ENCODE results near the gene PAN3. TPM values are rescaled to one million over a fixed set of nuclear protein-coding genes. Genes with fewer than 3 reads are reported as not detected.

PAN3 gene
- total and polyA plus RNA-seq, 4 donors, result 10.3 to 65.4 (median 23.5) TPM

DNA sequence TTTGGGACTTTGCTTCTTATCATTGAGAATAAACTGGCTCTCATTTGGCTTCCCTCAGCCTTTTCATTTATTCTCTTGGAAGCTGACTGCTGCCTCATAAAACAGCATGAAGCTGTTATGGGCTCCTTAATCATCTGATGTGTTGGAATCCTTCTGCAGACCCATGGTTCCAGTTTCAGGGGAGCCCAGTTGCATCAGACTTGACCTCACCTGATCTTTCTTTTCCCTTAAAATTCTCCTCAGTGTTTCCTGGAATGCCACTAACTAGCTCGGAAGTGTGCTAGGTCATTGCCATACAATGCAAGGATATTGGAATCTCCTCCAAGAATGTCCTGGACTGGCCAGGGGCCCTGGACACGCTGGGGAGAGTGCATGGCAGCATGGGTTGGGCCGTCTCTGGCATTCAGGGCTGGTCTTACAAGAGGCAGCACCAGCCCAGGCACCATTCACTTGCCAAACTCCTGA is 197.9 kb downstream of the PAN3 start:
- Histone ChIP-seq H3K4me3 (no peak overlapping the region), H3K36me3 (ENCODE audit: control insufficient read depth in 4 of 4, insufficient read depth in 4 of 4, low read length in 4 of 4) (no peaks in the 10 kb centered on the region), H3K27me3 (ENCODE audit: control insufficient read depth in 3 of 3, insufficient read depth in 3 of 3, low read length in 2 of 3) (peaks cover 0 to 4% (median 0%) of the 10 kb centered on the region in 3 donors), H3K4me1 (ENCODE audit: control insufficient read depth in 5 of 5, insufficient read depth in 5 of 5, low read length in 5 of 5) (peaks cover 5 to 23% (median 7%) of the 10 kb centered on the region in 5 donors), H3K9ac (ENCODE audit: insufficient read depth in 1 of 2, low read length in 2 of 2) (no peak overlapping the region), H3K27ac (ENCODE audit: low read depth in 1 of 2, low read length in 1 of 2) (no peak overlapping the region), H3K9me3 (ENCODE audit: control insufficient read depth in 4 of 4, insufficient read depth in 3 of 4, low read length in 3 of 4) (no peaks in the 10 kb centered on the region)
- DNase-seq (no peak), ATAC-seq (ENCODE audit: insufficient read depth, low FRiP score) (no peak)
- TF ChIP-seq, protein P1, sequence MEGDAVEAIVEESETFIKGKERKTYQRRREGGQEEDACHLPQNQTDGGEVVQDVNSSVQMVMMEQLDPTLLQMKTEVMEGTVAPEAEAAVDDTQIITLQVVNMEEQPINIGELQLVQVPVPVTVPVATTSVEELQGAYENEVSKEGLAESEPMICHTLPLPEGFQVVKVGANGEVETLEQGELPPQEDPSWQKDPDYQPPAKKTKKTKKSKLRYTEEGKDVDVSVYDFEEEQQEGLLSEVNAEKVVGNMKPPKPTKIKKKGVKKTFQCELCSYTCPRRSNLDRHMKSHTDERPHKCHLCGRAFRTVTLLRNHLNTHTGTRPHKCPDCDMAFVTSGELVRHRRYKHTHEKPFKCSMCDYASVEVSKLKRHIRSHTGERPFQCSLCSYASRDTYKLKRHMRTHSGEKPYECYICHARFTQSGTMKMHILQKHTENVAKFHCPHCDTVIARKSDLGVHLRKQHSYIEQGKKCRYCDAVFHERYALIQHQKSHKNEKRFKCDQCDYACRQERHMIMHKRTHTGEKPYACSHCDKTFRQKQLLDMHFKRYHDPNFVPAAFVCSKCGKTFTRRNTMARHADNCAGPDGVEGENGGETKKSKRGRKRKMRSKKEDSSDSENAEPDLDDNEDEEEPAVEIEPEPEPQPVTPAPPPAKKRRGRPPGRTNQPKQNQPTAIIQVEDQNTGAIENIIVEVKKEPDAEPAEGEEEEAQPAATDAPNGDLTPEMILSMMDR (IDR thresholded peaks at IDR 0.05; ENCODE audit: control extremely low read depth, extremely low read depth), result no peak
- WGBS, 2 donors, result 58 to 69% methylated on average over 3 of the region's 3 CpGs

DNA sequence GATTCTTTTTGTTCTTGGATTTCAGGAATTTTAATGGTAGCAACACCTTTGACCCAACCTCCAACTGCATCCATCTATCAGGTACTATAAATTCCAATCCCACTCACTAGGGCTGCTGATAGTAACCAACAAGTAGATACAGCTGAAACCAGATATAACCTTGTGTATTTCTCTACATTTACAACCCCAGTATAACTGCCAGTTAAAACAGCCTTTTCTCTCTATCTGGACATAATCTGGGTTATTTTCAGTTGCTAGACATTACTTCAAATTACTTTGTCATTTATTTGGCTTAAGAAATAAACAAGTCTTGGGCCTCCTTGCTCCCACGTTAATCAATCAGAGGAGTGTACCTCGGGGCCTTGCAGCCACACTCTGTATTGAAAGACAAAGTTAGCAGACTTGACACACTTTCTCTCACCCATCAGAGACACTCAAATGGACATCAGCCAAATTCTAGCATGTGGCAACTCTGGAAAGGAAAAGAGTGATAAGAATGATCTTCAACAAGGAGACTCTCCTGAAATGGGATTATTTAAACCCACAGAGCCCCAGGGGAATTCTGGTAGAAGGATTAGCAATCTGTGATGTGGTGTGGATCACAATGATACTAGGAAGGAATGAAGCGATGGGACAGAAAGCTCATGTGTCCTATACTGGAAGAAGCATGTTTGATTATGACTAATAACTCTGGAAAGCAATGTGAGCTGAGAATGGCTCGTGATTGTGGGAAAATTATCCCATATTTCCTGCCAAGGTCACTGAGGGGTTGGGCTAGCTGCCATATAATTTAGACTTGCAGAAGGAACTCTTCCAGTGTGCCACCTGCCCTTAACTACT is 199.0 kb downstream of the PAN3 start:
- no peak overlapping the region for H3K9ac ChIP-seq (ENCODE audit: insufficient read depth in 1 of 2, low read length in 2 of 2)
- WGBS, 2 donors, result 59 to 68% methylated on average over 4 of the region's 4 CpGs
- H3K4me1 ChIP-seq (ENCODE audit: control insufficient read depth in 5 of 5, insufficient read depth in 5 of 5, low read length in 5 of 5), result peaks cover 5 to 23% (median 7%) of the 10 kb centered on the region in 5 donors
- ATAC-seq (ENCODE audit: insufficient read depth, low FRiP score), result no peak
- H3K9me3 ChIP-seq (ENCODE audit: control insufficient read depth in 4 of 4, insufficient read depth in 3 of 4, low read length in 3 of 4), result no peaks in the 10 kb centered on the region
- peaks cover 0 to 4% (median 0%) of the 10 kb centered on the region in 3 donors for H3K27me3 ChIP-seq (ENCODE audit: control insufficient read depth in 3 of 3, insufficient read depth in 3 of 3, low read length in 2 of 3)
- peak in 2 of 3 donors; percentile 26 to 56 for DNase-seq
- TF ChIP-seq, protein P1 (IDR thresholded peaks at IDR 0.05; ENCODE audit: control extremely low read depth, extremely low read depth), result no peak
- no peak overlapping the region for H3K4me3 ChIP-seq
- no peak overlapping the region for H3K27ac ChIP-seq (ENCODE audit: low read depth in 1 of 2, low read length in 1 of 2)
- H3K36me3 ChIP-seq (ENCODE audit: control insufficient read depth in 4 of 4, insufficient read depth in 4 of 4, low read length in 4 of 4), result no peaks in the 10 kb centered on the region

DNA sequence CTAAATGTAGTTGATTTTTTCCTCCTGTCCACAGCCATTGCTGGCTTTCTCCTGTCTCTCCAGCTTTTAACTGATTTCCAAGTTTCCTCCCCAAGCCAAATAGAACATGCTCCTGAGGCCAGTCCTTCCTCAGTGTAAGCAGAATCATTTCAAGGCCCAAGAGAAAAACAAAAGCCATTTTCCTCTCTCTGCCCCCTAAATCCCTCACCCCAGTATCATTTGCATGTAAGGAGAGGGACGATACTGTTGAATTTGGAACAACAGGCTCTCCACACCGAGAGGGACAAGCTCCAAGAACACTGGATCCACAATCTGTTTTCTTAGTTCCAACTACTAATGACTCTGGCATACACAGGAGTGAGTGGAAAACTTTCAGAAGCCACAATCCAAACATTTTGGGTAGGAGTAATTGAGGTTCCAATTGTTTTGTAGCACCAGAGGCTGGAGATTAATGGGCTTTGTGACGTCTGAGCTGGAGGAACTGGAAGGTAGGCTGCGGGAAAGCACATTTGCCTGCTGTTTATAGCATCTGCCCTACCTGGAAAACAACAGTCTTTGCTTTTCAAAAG is 199.7 kb downstream of the PAN3 start:
- no peak for DNase-seq
- Histone ChIP-seq H3K4me1 (ENCODE audit: control insufficient read depth in 5 of 5, insufficient read depth in 5 of 5, low read length in 5 of 5) (peaks cover 5 to 23% (median 7%) of the 10 kb centered on the region in 5 donors), H3K9ac (ENCODE audit: insufficient read depth in 1 of 2, low read length in 2 of 2) (no peak overlapping the region), H3K36me3 (ENCODE audit: control insufficient read depth in 4 of 4, insufficient read depth in 4 of 4, low read length in 4 of 4) (no peaks in the 10 kb centered on the region), H3K27me3 (ENCODE audit: control insufficient read depth in 3 of 3, insufficient read depth in 3 of 3, low read length in 2 of 3) (peaks cover 0 to 4% (median 0%) of the 10 kb centered on the region in 3 donors), H3K27ac (ENCODE audit: low read depth in 1 of 2, low read length in 1 of 2) (peak overlapping the region in 1 of 2 donors; percentile 46), H3K4me3 (no peak overlapping the region), H3K9me3 (ENCODE audit: control insufficient read depth in 4 of 4, insufficient read depth in 3 of 4, low read length in 3 of 4) (no peaks in the 10 kb centered on the region)
- WGBS, 2 donors, result 66 to 82% methylated on average over 4 of the region's 4 CpGs
- peak; percentile 17 for ATAC-seq (ENCODE audit: insufficient read depth, low FRiP score)
- TF ChIP-seq, protein P1 (IDR thresholded peaks at IDR 0.05; ENCODE audit: control extremely low read depth, extremely low read depth), result no peak

All from lung (tissue), 12 donors.